HG03575 (cell line): ENCODE measurements around the gene ABI3BP.

ENCODE experiments used
- ATAC-seq: cut with Tn5 transposase; IDR thresholded peaks from one replicate; pipeline ENCODE4 v1.9.1; 2021; ENCODE audit not compliant: unreplicated experiment, insufficient number of reproducible peaks, low FRiP score; ENCODE audit errors: extremely low read depth

ABI3BP gene

DNA sequence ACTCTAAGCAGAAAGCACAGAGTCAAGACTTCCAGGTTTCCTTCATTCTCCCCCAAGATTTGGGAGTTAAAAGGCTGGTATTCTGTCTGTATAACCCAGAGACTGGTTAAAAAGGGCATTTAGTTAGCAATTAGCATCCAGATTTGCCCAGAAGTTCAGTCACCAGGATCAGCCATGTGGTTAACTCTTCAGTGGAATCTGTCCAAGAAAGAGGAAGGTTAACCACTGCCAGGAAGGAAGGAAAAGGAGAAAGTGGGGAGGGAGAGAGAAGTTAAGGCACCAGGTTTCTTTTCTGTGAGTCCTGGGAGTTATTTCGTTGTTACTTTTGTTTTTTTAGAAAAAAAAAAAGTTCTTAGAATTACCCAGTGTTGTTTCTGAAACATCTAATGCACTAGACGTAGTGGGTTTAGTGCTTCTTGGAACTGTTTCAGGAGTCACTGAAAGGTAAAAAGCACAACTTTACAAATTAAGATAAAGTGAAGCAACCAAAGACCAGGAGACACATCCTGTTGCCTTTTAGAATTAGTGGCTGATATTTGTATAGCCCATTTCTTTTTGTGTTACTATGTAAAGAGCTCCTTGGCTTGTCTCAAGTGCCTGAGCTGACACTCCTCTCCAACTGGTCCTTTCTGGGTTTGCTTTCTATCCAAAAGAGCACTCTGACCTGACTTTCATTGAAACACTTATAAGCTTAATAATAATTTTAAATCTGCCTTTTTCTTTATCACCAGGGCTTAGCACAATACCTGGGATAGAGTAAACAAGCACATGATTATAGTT, 128.6 kb downstream of the ABI3BP start:
- ATAC-seq, result no peak

DNA sequence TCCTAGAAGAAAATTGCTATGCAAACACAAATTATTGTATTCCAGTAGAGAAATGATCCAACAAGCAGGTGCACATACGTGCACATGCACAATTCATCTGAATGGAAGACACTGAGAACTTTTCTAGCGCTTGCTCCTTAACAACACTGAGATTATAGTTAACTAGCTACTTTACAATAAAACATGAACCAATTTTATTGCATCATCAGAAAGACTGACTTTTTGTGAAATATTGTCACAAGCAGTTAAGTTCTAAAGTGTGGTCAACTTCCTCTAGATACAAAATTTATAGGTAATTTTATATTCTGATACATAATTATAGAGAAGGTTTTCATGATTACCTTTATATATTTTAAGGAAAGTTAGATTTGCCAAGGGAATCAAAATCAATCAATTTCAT, 135.4 kb downstream of the ABI3BP start:
- no peak for ATAC-seq

DNA sequence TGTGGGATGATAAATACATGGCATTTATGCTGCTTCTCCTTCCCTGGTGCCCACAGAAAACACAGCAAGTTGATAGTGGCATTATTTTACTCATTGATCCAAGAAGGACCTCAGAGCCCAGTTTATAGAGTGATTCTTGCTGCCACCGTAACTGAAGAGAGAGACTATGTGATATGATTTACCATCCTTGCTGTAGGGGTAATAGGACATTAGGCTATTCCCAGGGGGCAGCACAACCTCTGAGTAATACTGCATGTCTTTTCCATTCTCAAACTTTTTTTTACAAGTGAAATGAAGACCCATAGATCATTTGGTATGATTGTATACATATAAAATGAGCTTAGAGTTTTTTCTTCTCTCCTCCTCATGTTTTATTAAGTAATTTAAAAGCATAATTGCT, 136.4 kb downstream of the ABI3BP start:
- ATAC-seq, result no peak

DNA sequence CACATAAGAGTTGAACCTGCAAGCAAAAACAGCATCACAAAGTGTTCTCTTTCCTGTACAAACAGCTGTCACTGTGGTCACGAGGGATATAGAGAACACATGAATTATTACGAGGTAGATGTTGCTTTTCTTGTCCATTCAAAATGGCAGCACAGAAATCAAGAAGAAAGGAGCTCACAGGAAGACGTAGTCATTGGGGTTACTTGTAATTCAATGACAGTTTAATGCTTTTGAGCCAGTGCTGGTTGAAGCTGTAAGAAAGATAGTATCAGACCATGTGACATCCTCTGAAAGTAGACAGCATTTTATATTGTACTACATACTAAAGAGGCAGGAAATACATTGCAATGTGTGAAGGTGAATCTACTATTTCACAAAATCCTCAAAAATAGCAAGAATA, 140.4 kb downstream of the ABI3BP start:
- ATAC-seq, result no peak

DNA sequence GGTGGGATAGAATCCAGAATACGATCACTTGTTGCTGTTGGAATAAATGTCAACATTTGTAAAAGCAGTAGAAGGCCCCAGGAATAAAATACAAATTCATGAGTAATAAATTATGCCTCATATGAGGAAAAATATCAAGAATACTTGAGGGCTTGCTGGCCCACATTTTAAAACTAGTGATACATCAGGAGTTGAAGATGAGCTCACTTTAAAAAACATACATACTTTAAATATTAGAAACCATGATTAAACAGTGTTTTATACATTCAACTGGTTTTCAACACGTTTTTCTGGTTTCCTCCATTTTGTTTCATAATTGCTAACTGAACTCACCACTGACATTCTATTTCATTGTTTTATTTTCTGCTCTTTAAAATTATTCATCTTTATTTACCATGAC, 142.5 kb downstream of the ABI3BP start:
- no peak for ATAC-seq

DNA sequence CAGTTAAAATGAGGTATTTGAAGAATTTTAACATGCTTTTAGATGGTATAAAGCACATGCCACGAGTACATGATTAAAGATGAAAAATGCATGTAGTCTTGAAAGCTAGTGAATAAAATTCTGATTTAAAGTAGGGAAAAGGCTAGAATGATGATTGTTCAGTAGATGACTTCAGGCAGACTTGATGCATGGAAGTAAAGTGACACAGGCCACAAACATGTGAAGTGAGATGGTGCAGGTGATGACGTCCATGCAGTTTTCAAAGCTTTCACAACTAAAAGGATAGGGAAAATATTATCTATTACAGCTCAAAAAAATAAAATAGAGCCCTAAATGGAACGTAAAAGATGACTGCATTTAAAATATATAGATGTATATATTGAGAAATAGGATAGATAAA, 143.1 kb downstream of the ABI3BP start:
- no peak for ATAC-seq

DNA sequence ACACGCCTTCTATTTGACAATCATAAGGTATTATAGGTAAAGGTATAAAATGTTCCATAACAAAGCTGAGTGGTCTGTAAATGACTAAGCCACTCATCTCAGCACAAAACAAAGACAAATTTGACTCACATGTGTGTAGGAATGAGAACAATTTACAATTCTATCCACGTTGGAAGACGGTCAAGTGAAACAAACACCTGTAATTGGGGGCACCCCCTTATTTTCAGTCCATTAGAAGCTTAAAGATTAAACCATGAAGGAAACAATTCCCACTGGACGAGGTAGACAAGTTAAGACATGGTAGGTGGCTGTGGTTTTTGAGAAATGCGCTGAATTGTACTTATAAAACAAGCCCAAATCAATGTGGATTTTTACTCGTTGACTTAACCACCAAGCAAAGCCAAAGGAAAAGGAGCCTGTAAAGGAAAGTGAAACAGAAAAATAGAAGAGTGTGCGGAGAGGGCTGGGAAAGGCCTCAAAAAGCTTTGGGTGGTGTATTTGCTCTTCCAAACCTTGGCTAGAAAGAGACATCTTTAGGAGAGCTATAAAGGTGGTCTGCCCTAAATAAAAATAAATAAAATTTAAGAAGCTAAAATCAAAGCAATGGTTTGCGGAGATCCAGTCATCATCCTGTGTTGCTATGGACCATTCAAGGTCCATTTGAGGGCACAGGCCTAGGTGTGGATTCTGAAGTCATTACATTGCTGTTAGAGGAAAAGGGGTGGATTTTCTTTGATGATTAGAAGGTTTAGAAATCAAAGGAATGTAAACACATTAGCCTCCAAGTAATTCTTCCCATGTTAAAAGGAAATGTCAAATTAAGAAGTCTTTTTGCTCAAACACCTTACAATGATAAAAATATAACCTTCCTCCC, 148.9 kb downstream of the ABI3BP start:
- ATAC-seq, result no peak

DNA sequence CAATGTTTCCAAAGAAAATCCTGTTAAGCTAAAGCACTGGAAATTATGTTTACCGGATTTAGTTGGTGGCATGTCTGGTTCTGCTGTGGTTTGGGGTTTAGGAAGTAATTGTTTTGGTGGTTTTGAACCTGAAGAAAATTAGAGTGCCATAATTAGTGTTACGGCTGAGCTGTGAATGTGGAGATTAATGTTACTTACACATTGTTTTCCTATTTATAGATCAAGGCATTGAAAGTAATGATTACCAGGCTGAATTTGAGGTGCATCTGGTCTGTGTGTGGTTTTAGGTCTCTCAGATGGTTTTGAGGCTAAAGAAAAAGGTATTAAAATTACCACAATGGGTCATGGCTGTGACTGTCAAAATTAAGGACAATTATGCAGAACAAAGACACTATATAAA, 155.1 kb downstream of the ABI3BP start:
- ATAC-seq, result no peak

DNA sequence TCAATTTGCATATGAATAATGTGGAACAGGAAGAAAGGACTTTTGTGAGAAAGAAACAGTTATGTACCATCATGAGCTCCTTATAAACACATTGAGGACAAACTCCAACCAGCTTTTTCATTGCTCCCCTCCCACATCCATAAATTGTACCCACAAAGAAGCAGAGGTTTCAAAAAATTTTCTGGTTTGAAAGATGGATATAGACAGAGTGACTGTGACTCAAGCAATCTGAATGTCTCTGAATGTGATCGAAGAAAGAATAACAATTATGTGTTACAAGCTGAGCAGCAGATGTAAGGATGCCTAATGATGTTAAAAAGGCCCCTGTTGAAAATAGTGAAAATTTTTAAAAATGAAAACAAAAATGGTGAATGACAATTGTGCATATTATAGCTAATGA, 156.6 kb downstream of the ABI3BP start:
- no peak for ATAC-seq

DNA sequence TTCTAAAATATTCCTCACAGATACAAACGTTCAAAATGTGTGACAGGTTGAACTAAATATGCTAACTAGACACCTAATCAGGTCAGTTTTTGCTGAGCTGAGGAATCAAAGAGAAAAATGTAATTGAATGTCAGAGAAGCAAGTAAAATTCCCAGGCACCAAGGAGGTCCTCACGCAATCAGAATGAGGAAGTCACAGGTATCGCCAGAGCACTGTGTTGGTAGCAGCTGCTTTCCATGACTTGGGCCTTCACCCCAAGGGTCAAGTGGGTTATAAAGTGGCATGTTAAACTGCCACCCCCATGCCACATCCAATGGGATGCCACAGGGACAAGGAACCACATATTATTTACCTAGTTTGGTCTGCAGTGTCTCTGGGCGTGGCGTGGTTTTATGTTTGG, 158.9 kb downstream of the ABI3BP start:
- ATAC-seq, result no peak

DNA sequence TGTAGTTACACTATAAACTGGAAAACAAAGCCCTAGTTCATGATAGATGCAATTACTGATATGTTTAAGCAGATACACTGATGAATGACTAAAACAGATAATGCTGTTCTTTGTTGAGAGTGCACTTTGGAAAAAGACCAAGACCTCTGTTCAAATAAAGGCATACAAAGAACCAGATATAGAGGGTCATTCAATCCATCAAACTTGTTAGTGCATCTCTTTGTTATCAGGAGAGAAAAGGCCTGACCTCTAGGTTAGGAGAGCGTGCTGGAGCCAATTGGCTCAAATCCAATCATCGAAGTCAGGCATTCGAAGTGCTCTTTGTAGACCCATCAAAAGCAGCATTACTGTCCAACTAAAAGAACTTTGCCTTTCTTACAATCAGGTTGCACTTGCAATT, 159.7 kb downstream of the ABI3BP start:
- ATAC-seq, result no peak

DNA sequence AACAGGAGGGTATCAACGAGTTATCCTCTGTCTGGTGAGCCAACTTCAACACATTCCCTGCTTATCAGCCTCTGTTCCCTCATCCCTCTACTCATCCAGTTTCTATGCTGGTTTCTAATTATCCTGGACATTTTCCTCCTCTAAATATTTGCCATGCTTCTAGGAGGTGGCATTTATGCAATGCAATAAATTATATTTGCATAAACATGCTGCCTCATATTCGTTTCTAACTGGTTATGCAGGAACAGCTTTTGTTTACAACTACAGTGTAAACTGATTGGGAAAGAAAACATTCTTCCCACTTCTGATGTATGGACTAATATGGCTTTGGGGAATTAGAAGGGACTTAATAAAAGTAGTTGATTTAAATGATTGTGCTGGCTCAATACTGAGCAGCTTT, 161.6 kb downstream of the ABI3BP start:
- ATAC-seq, result no peak

DNA sequence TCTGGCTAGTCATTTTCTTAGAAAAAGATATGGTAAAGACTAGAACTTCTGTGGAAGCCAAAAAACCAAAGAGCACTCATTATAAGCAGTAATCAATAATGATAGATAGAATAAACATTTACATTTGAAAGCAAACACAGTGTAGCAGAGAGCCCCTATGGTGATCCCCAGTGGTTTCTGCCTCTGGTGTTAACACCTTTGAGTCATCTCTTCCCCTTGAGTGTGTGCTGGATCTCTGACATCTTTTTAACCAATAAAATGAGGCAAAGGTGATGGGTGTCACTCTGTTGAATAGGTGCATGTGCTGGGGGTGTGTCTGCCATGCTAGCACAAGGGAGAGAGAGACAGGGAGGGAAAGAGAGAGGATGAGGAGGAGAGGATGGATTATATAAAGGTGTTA, 162.3 kb downstream of the ABI3BP start:
- no peak for ATAC-seq

DNA sequence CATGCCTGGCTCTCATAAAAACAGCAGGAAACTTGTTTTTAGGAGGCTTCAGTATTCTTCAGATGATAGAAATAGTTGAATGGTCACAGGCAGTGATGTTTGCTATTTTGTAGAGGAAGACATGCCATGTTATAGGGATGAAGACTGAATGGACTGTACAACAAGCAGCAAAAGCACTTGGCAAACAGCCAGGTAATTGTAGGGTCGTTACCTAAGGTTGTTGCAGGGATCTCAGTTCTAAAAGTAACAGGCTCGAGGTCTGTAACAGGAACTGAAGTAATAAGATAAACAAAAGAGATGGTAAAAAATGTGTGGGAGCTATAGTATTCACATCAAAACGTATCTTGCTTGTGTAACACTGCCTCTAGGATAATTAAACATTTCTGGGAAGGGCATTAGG, 167.6 kb downstream of the ABI3BP start:
- ATAC-seq, result no peak

DNA sequence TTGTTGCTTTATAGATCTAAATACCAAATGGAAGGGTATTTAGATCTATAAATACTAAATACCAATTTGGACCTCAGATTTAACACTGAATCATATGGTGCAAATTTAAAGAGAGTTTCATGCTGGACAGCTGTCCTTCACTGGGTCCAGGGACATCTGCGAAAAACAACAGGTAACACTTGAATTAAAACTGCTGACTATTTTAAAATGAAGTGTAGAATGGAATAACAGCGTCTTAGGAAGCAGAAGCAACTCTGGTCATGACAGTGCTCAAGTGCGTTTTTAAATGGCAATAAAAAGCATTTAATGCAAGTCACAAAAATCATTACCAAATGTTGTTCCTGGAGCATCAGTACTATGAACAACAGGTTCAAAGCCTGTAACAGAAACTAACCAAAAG, 177.6 kb downstream of the ABI3BP start:
- no peak for ATAC-seq

DNA sequence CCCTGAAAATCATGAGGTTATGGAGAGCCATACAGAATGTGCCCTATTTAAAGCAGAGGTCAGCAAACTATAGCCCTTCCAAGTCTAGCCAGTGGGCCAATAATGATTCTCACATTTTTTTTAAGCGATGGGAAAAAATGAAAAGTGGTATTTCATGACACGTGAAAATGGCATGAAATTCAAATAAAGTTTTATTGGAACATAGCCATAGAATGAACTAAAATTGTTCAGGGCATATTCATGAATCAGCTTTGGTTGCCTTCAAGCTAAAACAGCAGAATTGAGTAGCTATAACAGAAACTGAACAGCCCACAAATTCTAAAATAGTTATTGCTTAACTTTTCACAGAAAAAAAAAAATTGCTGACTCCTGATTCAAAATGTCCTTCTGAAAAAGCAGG, 179.4 kb downstream of the ABI3BP start:
- ATAC-seq, result no peak

DNA sequence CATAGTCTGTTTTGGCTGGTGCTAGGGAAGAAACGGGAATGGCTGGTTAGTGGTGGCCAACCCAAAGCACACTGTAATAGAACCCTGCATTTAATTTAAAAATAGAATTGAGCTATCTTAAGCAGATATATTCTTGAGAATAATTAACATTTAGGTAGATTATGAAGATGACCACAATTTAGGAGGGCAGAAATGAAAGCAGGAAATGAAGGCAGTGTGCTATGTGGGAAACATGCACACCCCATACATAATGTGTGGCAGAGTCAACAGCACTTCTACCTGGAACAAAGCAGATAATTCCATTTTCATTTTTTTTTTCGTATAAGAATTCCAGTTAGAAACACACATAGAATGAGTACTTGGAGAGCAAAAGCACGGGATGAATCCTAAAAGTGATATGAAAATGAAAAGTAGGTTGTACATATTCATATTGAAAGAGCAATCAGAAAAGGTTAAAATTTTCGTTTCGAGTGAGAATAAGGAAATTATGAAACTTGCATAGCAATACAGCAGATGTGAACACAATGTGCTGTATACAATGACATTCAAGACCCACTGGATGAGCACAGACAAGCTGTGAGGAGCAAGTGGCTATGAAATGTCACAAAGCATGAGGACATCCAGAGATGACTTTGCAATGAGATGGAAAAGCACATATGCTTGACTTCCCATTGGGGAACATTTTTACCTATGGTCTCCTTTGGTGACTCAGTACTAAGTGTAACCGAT, 181.3 kb downstream of the ABI3BP start:
- no peak for ATAC-seq

DNA sequence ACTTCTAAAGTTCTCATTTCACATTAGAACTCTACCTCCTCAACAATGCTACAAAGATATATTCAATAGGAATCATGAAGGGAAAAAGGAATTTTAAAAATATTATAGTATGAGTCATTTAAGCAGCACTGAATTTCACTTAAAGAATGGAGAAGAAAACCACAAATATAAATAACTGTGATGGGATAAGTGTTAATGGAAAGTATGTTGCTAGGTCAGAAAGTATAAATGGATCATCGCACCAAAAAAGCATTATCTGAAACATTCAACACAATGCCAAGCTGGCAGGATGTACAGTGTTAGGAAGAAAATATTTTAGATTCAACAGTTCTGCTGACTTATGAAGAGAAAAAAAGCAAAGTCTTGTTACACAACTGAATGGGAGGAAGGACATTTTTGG, 182.6 kb downstream of the ABI3BP start:
- ATAC-seq, result no peak

DNA sequence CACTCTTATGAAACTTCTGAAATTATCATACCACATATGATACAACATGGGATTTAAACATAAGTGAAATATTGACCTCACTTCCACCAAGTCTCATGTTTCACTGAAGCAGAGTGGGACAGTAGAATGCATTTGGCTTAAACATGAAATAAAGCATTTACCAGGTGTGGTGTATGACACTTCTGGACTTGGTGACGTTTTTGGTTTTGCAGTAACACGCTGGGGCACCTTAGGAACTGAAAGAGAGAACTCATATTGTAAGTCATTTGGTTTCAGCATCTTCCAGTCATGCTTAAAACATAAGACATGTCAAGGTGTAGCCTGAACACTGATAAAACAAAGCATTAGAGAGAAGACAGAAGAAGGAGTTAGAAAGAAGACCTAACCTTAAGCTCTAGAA, 188.6 kb downstream of the ABI3BP start:
- ATAC-seq, result no peak

DNA sequence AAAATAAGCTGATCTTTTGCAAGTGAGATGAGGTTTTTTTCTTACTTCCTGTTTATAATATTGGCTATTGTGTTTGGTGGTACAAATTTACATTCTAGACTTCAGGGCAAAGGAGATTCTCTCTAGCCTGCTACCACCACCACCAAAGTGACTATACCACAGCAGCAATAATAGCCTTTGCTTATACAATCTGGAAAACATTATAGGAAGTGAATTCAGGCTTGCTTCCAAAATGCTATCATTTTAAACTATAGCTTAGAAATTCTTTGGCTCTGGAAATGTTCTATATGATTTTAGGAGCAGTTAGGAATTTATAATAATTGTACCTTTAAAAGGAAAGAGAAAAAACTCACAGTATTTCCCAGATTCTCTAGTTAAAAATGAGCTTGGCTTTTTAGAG, 189.5 kb downstream of the ABI3BP start:
- no peak for ATAC-seq
